H1 (cell line): ENCODE data around the gene HOXD4. TPM values are rescaled to one million over a fixed set of nuclear protein-coding genes. Genes with fewer than 3 reads are reported as not detected.
A peak's percentile ranks its signal among the peaks of the same experiment; 100 is the strongest.

Experiments
- ASH2L ChIP-seq: fragments of 200-600, 300-600 bp; sonication (generic); IDR thresholded peaks from one replicate; pipeline ENCODE4 v1.7.1; 2017; ENCODE audit warnings: low read length
- BACH1 ChIP-seq: IDR thresholded peaks from 2 replicates; pipeline ENCODE4 v1.6.1; 2012; ENCODE audit warnings: low read length, improper control_type of control experiment
- BRCA1 ChIP-seq: IDR thresholded peaks from 2 replicates; pipeline ENCODE4 v1.6.1; 2012; ENCODE audit warnings: low read depth, low read length, improper control_type of control experiment
- CBX5 ChIP-seq: fragments of 300-800, 300-1000 bp; sonication (generic); IDR thresholded peaks from 2 replicates; pipeline ENCODE4 v1.7.1; 2016; ENCODE audit warnings: antibody characterized with exemption, low read length, low read depth
- CBX8 ChIP-seq: fragments of 300-800, 300-1000 bp; sonication (generic); IDR thresholded peaks from 2 replicates; pipeline ENCODE4 v1.7.1; 2016; ENCODE audit warnings: low read depth, low read length, borderline replicate concordance
- CHD2 ChIP-seq: IDR thresholded peaks from 2 replicates; pipeline ENCODE4 v1.6.1; 2012; ENCODE audit warnings: low read length, improper control_type of control experiment
- CREB1 ChIP-seq: IDR thresholded peaks from 2 replicates; pipeline ENCODE4 v1.6.1; 2012; ENCODE audit warnings: inconsistent platforms
- EZH2 ChIP-seq: fragments of 200-600 bp; sonication (generic); IDR thresholded peaks from 2 replicates; pipeline ENCODE4 v1.7.1; 2012; ENCODE audit warnings: low read depth, mild to moderate bottlenecking, moderate library complexity, low read length, inconsistent platforms; ENCODE audit not compliant: severe bottlenecking
- HDAC2 ChIP-seq, 2 experiments: fragments of 300-600 bp in 1 of 2; sonication (generic) in 1 of 2; IDR thresholded peaks; 2 replicates each; pipeline ENCODE4 v1.6.1; 2011 to 2012; ENCODE audit warnings: low read depth in 2 of 2, low read length in 2 of 2, mild to moderate bottlenecking in 2 of 2, moderate library complexity in 2 of 2, borderline replicate concordance in 1 of 2, inconsistent platforms in 1 of 2
- JUN ChIP-seq: IDR thresholded peaks from 2 replicates; pipeline ENCODE4 v1.6.1; 2011; ENCODE audit warnings: low read depth, mild to moderate bottlenecking, improper control_type of control experiment, low read length
- MAFK ChIP-seq: IDR thresholded peaks from 2 replicates; pipeline ENCODE4 v1.6.1; 2012; ENCODE audit warnings: low read depth, mild to moderate bottlenecking, improper control_type of control experiment, low read length
- NANOG ChIP-seq: IDR thresholded peaks from 2 replicates; pipeline ENCODE4 v1.6.1; 2011; ENCODE audit warnings: low read length, low read depth, mild to moderate bottlenecking, inconsistent platforms; ENCODE audit not compliant: insufficient read depth, poor library complexity, severe bottlenecking
- PHF8 ChIP-seq: fragments of 200-600 bp; sonication (generic); conservative IDR thresholded peaks from 2 replicates; pipeline ENCODE4 v1.7.1; 2012; ENCODE audit warnings: low read depth, mild to moderate bottlenecking, inconsistent platforms, low read length, moderate library complexity
- RAD21 ChIP-seq, 2 experiments: IDR thresholded peaks in 1 of 2; conservative IDR thresholded peaks in 1 of 2; 2 replicates each; pipeline ENCODE4 v1.6.1; 2011; ENCODE audit warnings: low read depth in 2 of 2, low read length in 2 of 2, improper control_type of control experiment in 1 of 2, inconsistent platforms in 1 of 2, mild to moderate bottlenecking in 1 of 2, moderate library complexity in 1 of 2
- RBBP5 ChIP-seq: IDR thresholded peaks from 2 replicates; pipeline ENCODE4 v1.7.1; 2012; ENCODE audit warnings: low read depth, mild to moderate bottlenecking, inconsistent platforms, low read length, moderate library complexity, borderline replicate concordance
- RXRA ChIP-seq: IDR thresholded peaks from 2 replicates; pipeline ENCODE4 v1.6.1; 2011; ENCODE audit warnings: low read depth, mild to moderate bottlenecking, low read length, moderate library complexity; ENCODE audit not compliant: insufficient read depth
- polyA plus RNA-seq, 7 experiments: library from polyadenylated mRNA; depleted of rRNA in 3 of 7; stranded (reverse) in 5 of 7; unstranded in 2 of 7; fragments of >200 nt in 5 of 7; fragments of 200-250 nt in 2 of 7; gene quantifications; 1 replicate in 5 of 7; 2 replicates in 1 of 7; 4 replicates in 1 of 7; pipeline versions ENCODE4 v1.2.1 to v1.2.3, GENCODE V29; 2011 to 2013; ENCODE audit warnings: missing spikeins in 2 of 7, mixed read lengths in 2 of 7
- total RNA-seq: library from RNA; stranded (reverse); fragmentation: NEBNext Ultra II Directional; extraction: Animal tissue kit (Norgen Biotek cat#: 25700); gene quantifications from 2 replicates; pipeline ENCODE4 v1.2.1, GENCODE V29; 2021
- TF ChIP-seq, protein P1 (sequence below): IDR thresholded peaks from 2 replicates; pipeline ENCODE4 v1.6.1; 2012; ENCODE audit warnings: inconsistent platforms
- TF ChIP-seq, protein P2 (sequence below), 3 experiments: IDR thresholded peaks; 1 replicate in 2 of 3; 2 replicates in 1 of 3; pipeline versions ENCODE4 v1.5.1 to v1.6.1; 2011; ENCODE audit warnings: low read length in 3 of 3, mild to moderate bottlenecking in 3 of 3, inconsistent platforms in 2 of 3, low read depth in 1 of 3, moderate library complexity in 1 of 3; ENCODE audit not compliant: insufficient read depth in 1 of 3; ENCODE audit errors: control extremely low read depth in 1 of 3

Gene HOXD4
- total and polyA plus RNA-seq, 2 of the 8 experiments (the other 6 are each of a cell fraction or from before 2014, with no cell fraction given), result not detected

DNA sequence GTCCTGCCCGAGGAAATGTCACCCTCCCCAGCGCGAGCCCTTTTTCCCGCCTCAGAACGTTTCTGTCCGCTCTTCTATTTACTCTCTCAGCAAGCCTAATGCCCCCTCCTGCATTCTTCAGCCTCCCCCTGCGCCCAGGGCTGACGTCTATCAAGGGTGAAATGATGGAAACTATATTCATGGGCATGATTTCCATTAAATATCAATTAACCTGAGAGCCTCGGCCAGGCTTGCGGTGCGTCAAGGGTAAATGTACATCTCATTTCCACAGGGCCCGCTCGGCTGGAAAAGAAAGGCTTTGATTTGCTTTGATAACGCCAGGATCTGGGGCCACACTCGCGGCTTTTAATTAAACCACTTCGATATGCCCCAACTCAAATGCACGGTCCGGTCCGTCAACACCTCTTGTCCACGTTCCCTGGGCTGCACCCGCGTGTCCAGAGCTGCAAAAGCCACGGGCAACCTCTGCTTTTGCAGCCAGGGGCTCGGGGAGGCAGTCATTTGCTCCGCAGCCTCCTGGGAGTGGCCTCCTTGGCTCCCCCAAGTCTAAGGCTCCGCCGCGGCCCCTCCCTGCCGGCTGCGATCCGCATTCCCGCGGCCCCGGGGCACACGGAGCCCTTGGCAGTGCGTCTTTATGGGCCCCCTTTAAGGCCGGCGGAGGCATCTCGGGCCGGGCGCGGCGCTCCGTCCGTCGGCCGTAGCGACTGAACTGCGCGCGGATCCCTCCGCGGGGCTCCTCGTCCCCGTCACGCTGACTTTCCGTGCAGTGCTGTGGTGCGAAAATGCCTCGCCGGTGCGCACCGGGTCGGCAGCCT, 22.2 kb upstream of the HOXD4 start, which contains the start of gene HOXD8 (continued):
- TF ChIP-seq BACH1 (peak; percentile 33; the same call in 1 of the 2 replicates), CBX8 (peak; percentile 44; the same call in 1 of the 2 replicates), ASH2L (no peak), BRCA1 (no peak), HDAC2 (IDR thresholded peaks at IDR 0.05; ENCODE audit: borderline replicate concordance in 1 of 2, low read depth in 2 of 2, low read length in 2 of 2) (0 out of 4 replicates have a peak, but pooled peaks of 1 of the 2 experiments have one; percentile 13), CHD2 (peak; percentile 88), RAD21 (IDR thresholded peaks at IDR 0.05 in 1 of 2, conservative IDR thresholded peaks at IDR 0.05 in 1 of 2; ENCODE audit: low read depth in 2 of 2, low read length in 2 of 2) (no peak), CREB1 (peak; percentile 50), PHF8 (no peak), RXRA (no peak), NANOG (no peak), RBBP5 (no peak), CBX5 (no peak), EZH2 (peak; percentile 83), MAFK (no peak), JUN (no peak)
- TF ChIP-seq, protein P1, sequence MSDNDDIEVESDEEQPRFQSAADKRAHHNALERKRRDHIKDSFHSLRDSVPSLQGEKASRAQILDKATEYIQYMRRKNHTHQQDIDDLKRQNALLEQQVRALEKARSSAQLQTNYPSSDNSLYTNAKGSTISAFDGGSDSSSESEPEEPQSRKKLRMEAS, result peak; percentile 56
- TF ChIP-seq, protein P2, sequence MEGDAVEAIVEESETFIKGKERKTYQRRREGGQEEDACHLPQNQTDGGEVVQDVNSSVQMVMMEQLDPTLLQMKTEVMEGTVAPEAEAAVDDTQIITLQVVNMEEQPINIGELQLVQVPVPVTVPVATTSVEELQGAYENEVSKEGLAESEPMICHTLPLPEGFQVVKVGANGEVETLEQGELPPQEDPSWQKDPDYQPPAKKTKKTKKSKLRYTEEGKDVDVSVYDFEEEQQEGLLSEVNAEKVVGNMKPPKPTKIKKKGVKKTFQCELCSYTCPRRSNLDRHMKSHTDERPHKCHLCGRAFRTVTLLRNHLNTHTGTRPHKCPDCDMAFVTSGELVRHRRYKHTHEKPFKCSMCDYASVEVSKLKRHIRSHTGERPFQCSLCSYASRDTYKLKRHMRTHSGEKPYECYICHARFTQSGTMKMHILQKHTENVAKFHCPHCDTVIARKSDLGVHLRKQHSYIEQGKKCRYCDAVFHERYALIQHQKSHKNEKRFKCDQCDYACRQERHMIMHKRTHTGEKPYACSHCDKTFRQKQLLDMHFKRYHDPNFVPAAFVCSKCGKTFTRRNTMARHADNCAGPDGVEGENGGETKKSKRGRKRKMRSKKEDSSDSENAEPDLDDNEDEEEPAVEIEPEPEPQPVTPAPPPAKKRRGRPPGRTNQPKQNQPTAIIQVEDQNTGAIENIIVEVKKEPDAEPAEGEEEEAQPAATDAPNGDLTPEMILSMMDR (IDR thresholded peaks at IDR 0.05; ENCODE audit: control extremely low read depth in 1 of 3, insufficient read depth in 1 of 3, low read depth in 1 of 3, low read length in 3 of 3), result no peak
